Hepatocyte (in vitro differentiated cells): ENCODE results near the gene EPHB3.
A peak's percentile ranks its signal among the peaks of the same experiment; 100 is the strongest.

Experiments used
- CTCF ChIP-seq: fragments of 200-600 bp; sonication (generic); IDR thresholded peaks from 2 replicates; pipeline ENCODE4 v1.5.1; 2016; ENCODE audit warnings: antibody characterized with exemption, mild to moderate bottlenecking; ENCODE audit not compliant: poor library complexity
- EZH2 ChIP-seq: fragments of 200-600 bp; sonication (generic); IDR thresholded peaks from 2 replicates; pipeline ENCODE4 v1.6.1; 2016; ENCODE audit warnings: antibody characterized with exemption, mild to moderate bottlenecking, borderline replicate concordance
- EZH2phosphoT487 ChIP-seq: fragments of 200-600 bp; sonication (generic); IDR thresholded peaks from one replicate; pipeline ENCODE4 v1.6.1; 2018; ENCODE audit warnings: antibody characterized with exemption, mild to moderate bottlenecking, low read depth, moderate library complexity; ENCODE audit not compliant: unreplicated experiment, severe bottlenecking

- no peak for TF ChIP-seq EZH2phosphoT487
- TF ChIP-seq EZH2: peak; percentile 40
- peak; percentile 87 for TF ChIP-seq CTCF
Measured at GRCh38 chr3:184513276-184514170, 48.1 kb upstream of the EPHB3 start.
